Stimulated activated CD4-positive, alpha-beta T cell treated with anti-CD3 and anti-CD28 coated beads, Interleukin-4, amount 100 ng/mL, for 48 hours (primary cell): Measurements from ENCODE around the gene PGAP3.

Source experiments
- DNase-seq, 2 donors: peaks; one replicate each; pipeline ENCODE4 v3.0.0-alpha.2; 2020; ENCODE audit warnings: low read depth in 2 of 2

PGAP3 gene

DNA sequence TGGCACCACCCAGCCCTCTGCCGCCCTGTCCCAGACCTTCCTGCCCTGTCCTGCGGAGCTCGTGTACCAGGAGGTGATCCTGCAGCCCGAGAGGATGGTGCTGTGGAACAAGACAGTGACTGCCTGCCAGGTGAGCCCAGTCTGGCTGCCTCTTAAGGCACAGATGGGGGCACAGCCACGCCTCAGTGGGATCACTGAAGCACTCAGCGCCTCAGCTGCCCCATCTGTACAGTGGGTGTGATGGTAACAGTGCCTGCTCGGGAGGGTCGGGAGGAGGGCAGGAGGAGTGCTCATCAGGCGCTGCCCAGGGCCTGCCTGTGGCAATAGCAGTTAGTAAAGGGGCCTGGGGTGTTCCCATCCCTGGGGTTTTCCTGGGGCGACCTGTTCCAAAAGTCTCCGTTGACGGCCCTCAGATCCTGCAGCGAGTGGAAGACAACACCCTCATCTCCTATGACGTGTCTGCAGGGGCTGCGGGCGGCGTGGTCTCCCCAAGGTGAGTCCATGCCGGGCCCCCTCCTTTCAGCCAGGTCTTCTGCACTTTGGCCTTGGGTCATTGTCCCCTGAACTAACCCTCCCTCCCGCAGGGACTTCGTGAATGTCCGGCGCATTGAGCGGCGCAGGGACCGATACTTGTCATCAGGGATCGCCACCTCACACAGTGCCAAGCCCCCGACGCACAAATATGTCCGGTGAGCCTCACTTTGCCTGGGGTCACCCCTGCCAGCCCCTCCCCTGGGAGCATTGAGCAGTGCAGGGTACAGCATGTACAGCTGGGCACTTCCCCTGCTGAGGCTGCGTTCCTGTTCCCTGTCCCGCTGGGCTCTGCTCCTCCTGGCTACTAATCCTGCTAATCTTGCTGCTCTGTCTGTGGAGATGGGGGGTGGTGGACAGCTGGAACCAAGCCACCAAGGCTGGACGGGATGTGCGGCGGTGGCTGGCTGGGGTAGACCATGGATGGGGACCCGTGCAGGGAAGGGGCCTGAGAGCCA is 27.2 kb downstream of the PGAP3 start:
- DNase-seq, result no peak

DNA sequence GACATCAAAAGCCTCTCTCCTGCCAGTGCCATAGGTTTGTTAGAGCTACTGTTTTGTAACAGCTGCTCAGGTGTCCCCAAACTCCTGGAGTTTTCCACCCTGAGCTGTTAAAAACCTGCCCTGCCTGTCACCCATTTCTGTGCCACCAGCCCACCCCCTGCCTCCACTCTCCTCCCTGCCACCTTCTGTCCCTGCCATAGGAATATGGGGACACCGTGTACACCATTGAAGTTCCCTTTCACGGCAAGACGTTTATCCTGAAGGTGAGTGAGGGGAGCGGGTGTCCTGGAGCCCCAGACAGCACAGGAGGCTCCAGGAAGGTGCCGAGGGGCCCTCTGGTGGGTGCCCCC is 27.9 kb downstream of the PGAP3 start:
- DNase-seq, result no peak

DNA sequence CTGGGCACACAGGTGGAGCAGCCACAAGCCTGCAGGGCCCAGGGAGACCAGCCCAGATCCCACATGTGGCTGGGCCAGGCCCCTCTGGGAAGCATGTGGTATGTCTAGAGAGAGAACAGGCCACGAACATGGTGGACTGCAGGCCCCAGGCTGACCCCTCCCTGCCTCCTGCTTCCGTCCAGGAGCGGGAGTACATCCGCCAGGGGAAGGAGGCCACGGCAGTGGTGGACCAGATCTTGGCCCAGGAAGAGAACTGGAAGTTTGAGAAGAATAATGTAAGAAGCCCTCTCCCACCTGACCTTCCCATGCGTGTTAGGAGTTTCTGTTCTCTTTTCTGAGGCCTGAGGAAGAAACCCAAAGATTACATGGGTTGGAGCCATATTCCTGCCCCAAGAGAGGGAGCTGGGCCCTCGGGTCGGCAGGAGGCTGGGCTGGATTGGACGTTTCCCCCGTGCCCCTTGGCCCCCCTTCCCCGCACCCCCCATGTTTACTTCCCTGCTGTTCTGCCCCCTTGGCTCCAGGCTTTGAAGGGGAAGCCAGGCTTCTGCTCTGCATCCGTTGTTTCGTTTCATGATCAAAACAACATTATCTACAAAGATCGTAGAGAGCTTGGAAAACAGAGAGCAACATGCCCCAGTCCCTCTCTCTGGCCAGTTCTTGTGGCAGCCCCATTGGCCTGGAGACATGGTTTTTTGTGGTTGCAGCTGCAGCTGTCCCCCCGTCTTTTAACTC is 28.4 kb downstream of the PGAP3 start:
- DNase-seq, result no peak

DNA sequence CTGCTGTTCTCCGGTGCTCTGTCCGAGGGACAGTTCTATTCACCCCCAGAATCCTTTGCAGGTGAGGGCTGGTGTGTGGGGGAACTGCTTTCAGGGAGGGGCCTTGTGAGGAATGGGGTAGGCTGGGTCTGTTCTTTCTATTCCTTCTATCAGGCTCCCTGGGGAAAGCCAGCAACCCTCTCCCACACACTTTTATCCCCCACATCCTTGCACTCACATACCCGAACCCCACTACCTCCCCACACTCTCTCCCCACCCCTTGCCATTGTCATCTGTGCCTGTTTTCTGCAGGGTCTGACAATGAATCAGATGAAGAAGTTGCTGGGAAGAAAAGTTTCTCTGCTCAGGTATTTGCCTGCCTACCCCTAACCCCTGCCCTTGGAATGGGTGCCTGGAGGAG is 29.1 kb downstream of the PGAP3 start:
- DNase-seq, result no peak

DNA sequence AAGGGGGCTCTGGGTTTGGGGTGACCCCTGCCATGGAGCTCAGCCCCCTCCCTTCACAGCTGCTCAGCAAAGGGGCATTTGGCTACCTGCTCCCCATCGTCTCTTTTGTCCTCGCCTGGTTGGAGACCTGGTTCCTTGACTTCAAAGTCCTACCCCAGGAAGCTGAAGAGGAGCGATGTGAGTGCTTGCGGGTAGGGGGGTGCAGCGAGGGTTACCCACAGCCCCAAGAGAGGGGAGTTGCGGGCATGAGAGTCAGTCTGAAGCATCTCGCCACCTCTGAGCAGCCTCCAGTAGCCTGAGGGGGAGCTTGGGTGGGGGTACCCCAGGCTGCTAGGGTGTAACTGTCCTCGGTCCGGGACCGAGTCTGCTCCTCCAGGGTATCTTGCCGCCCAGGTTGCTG is 29.5 kb downstream of the PGAP3 start:
- no peak for DNase-seq

DNA sequence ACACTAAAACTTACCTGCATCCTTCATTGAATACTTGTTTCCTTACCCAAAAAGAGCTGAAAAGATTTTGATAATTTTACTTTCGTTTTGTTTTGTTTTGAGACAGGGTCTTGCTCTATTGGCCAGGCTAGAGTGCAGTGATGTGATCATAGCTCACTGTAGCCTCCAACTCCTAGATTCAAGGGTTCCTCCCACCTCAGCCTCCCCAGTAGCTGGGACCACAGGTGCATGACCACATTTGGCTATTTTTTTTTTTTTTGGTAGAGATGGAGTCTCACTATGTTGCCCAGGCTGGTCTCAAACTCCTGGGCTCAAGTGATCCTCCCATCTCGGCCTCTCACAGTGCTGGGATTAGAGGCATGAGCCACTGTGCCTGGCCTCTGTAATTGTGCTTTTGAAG is 32.8 kb downstream of the PGAP3 start:
- no peak for DNase-seq

DNA sequence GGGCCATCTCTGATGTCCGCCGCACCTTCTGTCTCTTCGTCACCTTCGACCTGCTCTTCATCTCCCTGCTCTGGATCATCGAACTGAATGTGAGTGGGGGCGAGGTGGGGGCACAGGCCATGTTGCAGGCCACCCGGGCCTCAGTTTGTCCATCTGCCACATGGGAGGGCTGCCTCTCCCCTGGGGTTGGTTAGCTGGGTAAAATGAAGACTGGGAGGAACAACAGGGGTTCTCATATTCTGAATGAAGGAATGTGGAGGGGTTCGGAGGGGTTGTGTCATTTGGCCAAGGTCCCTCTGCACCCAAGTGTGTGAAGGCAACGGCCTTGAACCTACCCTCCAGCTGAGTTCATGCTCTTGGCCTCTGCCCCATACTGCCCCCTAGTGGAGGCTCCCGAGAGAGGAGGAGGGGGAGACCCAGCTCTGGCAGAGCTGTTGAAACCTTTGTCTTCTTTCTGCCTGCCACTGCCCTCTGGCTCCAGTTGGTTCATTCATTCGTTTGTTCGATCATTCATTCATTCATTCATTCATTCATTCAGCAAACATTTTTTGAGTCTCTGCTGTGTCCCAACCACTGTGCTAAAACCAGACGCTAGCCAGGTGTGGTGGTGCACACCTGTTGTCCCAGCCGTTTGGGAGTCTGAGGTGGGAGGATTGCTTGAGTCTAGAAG is 34.1 kb downstream of the PGAP3 start:
- peak; percentile 79 to 92 for DNase-seq

DNA sequence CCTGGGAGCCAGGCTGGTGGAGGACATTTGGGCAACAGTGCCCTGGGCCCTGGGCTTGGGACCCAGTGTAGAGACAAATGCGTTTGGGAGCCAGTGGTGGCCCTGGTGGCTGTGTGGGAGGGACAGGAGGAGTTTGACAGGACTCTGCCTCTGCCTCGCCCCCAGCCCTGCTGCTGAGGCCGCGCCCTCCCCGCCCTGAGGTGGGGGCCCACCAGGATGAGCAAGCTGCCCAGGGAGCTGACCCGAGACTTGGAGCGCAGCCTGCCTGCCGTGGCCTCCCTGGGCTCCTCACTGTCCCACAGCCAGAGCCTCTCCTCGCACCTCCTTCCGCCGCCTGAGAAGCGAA is 34.6 kb downstream of the PGAP3 start:
- DNase-seq, result no peak

DNA sequence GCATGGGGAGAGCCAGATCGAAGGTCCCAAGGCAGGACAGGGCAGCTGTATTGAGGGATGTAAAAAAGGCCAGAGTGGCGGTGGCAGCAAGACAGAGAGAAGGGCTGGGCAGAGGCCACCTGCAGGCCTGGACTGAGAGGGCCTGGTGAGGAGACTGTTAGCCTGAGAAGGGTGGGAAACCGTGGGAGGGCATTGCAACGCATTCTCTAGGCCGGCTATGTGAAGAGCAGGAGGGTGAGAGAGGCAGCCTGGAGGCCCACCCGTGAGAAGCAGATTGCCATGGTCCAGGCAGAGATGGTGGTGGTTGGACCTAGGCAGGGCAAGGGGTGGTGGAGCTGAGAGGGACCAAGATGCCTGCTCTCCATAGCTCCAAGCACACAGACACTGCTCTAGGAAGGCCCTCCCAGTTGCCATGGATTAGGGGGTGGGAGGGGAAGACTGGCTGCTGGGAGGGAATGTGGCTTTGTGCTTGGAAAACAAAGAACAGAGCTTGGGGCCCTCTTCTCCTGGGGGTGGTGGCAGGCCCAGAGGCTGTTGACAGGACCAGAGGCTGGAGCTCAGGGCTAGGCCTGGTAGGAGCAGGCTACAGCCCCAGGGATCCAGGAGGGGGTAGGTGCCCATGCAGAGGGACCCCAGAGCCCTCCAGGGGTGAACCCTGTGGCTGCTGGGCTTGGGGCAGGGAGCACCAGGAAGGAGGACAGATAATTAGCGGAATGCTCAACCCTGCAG is 35.1 kb downstream of the PGAP3 start:
- DNase-seq, result no peak

DNA sequence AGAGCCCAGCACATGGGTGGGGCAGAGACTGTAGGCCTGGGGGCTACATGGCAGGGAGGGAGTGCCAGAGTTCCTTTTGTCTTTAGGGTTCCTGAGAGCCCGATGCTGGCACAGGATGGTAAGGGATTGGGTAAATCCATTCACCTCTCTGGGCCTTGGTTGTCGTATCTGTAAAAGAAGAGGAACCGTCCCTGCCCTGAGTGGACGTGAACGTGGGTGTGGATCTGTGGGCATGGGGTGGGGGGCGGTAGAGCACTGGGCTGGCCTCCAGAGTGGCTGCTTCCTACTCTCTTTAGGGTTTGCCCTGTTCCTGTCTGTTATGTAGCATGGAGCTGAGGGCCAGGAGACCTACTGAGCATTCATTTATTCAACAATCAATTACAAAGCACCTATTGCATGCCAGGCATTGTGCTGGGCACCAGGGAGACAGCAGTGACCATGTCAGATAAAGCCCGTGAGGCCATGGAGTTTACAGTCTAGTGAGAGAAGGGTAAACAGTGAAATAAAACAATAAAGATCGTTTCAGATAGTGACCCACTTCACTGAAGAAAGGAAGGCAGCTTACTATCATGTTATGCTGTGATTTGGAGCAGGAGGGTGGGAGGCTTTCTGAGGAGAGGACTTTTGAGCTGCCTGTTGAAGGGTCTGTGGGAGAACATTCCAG is 35.8 kb downstream of the PGAP3 start:
- DNase-seq, result no peak

DNA sequence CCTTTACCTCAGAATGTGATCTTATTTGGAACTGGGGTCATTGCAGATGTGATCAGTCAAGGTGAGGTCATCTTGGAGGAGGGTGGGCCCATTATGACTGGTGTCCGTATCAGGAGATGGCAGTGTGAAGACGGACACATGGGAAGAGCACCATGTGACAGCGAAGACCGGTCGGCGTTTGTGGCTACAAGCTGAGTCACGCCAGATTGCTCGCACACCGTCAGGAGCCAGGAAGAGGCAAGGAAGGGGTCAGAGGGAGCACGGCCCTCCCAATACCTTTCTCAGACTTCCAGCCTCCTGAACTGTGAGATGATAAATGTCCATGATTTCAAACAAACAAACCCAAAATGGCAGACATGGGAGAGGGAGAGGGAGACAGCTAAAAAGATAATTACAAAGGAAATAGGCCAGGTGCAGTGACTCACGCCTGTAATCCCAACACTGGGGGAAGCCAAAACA is 37.7 kb downstream of the PGAP3 start:
- DNase-seq, result no peak

DNA sequence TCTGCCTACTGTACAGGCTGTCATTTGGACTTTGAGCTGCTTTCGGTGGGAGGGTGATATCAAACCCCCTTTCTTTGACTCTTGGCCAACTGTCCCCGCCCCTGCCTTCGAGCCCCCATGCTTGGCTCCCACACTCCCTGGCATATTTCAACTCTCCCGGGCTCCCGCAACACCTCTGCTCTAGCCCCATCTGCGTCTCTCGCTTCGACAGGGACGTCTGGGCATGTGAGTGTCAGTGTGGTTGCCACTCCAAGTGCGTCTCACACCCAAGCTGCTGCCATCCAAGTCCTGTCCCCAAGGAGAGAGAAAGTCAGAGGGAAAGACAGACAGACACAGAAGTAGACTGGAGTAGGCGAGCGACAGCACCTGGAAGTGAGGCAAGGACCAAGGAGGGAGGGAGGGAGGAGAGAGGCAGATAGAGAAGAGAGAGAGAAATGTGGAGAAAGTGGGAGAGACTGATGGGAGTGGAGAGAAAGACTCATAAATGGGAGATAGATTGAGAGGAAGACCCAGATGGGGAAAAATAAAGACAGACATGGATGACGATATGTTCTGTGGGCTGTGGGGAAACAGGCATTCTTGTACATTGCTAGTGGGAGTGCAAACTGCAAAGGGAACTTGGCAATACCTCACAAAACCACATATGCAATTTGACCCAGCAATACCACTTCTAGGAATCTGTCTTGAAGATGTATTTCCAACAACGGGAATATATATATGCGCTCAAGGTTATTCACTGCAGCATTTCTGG is 39.1 kb downstream of the PGAP3 start:
- DNase-seq, result no peak

DNA sequence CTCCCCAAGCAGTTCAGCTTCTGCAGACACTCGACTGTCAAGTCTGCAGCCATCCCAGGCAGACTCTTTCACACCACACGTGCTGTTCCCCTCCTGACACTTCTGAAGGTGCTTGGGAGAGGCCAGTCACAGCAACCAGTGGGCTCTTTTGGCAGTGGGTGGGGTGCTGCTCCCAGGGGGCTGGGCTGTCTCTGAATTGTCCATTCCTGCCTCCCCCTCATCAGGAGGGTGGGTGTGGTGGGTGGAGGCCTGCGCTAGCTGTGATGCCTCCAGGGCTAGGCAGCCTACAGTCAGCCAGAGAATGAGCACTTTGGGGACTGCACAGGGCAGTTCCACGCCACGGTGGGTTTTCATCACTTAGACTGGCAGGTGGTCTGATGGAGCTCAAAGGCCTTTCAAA is 40.6 kb downstream of the PGAP3 start:
- DNase-seq, result no peak

DNA sequence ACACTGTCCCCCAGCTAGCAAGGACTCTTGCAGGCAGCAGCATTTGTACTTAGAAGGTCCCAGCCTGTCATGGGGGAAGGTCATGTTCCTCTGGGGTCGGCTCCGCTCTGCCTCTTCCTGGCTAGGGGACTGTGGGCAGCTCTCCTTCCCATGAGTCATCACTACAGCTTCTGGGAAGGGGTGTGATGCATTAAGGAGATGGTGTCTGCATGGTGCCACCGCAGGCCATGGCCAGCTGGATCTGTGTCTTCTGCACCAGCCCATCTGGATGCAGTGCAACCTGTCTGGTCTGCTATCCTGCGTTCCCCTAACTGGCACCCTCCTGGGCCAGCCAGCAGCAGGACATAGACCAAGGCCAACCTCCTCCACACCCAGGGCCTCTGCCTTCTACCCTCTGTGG is 44.6 kb downstream of the PGAP3 start:
- no peak for DNase-seq

DNA sequence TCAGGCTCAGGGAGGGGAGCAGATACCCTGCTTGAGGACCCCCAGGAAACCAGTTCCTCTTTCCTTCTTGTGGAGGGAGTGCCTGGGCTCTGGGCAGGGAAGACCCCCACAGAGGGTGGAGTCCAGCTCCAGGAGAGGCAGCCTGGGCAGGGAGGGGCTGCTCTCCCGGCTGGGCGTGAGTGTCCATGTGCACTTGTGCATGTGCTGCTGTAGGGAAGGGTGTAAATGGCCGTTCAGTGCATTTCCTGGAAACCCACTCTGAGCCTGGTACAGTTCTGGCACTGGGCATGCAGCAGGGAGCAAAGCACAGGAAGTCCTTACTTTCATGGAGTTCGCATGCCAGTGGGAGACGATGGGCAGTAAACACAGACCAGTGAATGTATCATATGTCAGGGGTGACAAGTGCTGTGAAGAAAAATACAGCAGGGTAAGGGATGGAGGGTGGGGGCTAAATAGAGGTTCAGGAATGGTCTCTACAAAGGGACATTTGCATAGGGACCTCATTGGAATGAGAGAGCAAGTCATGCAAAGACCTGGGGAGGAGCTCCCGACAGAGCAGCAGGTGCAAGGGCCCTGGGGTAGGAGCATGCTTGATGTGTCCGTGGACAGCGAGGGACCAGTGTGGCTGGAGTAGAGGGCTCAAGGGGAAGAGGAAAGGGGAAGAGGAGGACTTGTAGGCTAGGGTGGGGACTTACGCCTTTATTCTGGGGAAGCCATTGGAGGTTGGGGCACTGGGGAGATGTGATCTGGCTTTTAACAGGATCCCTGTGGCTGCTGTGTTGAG is 45.4 kb downstream of the PGAP3 start:
- DNase-seq, result no peak

DNA sequence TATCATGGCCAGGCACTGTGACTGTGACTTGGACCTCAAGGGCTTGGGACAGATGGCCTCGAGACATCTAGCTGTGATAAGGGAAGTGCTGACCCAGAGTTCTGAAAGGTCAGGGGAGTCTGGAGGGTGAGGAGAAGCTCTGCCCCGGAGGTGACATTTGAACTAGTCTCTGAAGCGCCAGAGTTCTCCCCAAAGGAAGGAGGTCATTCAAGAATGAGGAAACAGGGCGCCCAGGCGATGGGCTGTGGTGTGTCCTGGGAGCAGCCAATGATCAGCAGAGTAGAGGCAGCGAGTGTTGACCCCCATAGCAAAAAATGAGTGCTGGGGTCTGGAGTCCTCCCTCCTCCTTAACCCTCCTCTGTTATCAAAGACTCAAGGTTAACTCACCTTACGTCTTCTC is 46.0 kb downstream of the PGAP3 start:
- no peak for DNase-seq

DNA sequence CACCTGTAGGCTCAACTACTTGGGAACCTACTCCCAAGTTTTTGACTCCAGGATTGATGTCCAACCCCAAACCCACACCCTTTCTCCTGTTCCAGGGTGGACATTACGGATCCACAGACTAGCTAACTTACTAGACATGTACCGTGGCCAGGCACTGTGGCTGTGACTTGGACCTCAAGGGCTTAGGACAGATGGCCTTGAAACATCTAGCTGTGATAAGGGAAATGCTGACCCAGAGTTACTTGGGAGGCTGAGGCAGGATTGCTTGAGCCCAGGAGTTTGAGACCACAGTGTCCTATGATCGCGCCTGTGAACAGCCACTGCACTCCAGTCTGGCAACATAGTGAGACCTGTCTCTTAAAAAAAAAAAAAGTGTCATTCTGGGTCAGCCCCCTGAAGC is 46.8 kb downstream of the PGAP3 start:
- no peak for DNase-seq

DNA sequence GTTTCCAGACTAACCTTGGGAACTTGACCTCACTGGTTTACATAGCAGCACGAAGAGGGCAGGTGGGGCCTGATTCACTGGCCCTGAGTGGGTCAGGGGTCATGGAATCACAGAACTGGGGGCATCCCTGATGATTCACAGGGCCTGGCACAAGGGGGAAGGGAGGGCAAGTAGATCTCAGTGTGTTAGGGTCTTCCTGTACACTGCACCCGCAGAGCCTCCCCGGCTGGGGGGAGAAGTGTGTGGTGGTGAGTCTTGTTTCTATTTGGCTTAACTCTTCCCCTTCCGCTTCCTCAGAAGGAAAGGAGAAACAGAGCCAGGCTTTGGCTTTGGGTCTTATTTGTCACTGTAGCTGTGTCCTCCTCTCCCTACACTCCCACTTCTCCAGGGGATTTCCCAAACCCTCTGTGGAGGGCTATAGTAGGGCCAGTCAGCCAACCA is 47.2 kb downstream of the PGAP3 start:
- no peak for DNase-seq

DNA sequence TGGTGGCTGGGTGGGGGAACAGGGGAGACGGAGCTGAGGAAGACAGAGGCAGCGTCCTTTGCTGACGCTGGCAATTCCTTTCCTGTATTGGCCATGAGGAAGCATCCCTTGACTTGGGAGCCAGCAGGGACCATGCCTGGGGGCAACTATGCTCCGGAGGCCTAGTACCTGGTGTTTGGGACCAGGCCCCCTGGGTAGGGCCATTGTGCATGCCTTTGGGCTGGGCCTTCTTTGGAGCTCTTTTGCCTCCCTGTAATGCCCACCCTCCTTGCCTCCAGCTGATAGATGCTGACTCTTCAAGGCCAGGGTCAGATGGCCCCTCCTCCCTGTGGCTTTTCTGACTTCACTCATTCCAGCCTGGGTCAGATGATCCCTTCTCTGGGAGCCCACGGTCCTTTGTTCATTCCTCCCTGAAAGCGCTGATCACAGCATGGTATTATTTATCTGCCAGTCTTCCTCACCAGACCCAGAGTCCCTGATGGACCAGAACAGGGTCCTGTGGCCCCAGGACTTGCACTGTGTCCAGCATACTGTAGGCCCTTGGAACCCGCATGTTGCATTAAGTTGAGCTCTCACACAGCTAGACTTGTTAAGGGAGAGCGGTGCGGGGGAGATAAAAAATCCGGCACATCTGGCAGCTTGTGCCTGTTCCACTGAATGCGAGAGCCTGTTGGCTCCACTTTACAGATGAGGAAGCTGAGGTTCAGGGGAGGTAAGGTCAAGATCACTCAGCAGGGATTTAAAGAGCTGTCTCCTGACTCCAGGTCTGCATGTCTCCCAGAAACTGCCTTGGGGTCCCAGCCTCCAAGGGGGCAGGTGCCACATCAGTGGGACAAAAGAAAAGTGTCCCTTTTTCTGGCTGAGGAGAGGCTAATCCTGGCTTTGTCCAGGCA is 48.0 kb downstream of the PGAP3 start:
- no peak for DNase-seq
